GM18520 (cell line): ENCODE data around the gene POMP.
A peak's percentile ranks its signal among the peaks of the same experiment; 100 is the strongest.
"Not testable (repeated sequence)": the region's sequence is repeated elsewhere in the genome, so short reads cannot be mapped to it uniquely, and the experiment has no call there.

Experiments used
- ATAC-seq: cut with Tn5 transposase; IDR thresholded peaks from one replicate; pipeline ENCODE4 v1.9.1; 2021; ENCODE audit not compliant: unreplicated experiment

Gene POMP

DNA sequence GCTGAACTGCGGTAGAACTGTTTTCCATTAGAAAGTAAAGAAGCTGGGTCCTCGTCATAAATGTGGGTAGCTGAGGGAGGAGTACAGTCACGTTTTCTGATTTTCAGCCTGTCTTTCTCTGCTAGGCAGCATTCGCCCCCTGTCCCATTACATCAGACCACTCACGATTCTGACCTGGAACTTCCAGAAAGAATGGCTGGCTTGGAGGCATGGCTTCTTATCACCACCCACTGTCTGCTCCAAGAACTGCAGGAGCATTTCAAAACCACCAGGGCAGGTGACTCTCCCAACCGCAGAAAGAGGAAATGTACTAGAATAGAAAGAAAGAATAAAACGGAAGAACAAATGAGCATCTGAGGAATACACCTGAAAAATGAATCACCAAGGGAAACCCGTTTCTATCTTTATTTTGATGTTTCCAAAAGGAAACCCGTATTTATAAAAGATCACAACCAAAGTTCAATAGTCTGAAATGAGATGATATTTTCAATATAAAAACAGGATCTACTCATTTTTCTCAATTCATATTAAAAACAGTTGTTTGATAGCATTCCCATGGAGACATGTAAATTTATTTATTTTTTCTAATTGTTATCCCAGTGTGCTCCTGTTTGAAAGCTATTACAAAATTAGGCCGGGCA lies 22.1 kb upstream of the POMP start:
- ATAC-seq, result no peak

GRCh38 chr13:28637714-28638355 lies 21.1 kb upstream of the POMP start:
- ATAC-seq, result no peak

DNA sequence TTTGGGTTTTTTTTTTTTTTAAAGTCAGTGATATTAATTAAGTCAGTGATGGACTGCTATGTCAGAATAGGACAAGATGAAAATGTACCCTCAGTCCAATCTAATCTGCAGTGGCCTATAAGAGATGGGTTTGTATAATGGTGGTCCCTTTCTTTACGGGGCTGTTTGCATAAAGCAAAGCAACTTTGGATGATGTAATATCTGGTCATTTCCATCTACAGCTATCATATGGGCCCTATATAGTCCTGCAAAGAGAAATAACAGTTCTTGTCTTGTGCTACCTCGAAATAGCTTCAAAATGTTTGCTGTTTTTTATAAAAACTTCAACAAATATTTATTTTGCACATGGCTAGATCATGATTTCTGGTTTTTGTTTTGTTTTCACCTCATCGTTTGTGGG lies 20.2 kb upstream of the POMP start:
- no peak for ATAC-seq

GRCh38 chr13:28640861-28641599 lies 17.9 kb upstream of the POMP start:
- no peak for ATAC-seq

- peak; percentile 86 for ATAC-seq
These were observed 17.4 kb upstream of the POMP start for GRCh38 chr13:28641600-28641926.

GRCh38 chr13:28650284-28650683 lies 8.6 kb upstream of the POMP start:
- no peak for ATAC-seq

GRCh38 chr13:28651810-28652401 lies 7.0 kb upstream of the POMP start:
- ATAC-seq, result no peak

DNA sequence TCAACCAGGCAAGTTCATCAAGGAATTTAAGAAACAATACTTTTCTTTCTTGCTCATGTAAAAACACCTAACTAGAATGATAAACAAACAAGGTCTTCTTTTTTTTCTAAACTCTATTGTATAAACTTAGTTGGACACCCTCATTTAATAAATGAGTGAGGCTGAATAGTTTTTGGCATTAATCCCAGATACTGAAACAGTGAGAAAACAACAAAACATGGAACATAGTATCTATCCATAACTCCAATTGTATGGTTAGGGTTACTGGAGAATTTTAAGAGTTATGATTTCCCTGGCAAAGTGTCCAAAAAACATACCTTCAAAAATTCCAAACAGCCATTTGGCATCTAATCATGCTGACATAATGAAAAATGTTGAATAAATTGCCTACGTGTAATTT lies 5.8 kb upstream of the POMP start:
- ATAC-seq, result no peak

- ATAC-seq, result no peak
These were observed 4.7 kb upstream of the POMP start for GRCh38 chr13:28654276-28654675.

DNA sequence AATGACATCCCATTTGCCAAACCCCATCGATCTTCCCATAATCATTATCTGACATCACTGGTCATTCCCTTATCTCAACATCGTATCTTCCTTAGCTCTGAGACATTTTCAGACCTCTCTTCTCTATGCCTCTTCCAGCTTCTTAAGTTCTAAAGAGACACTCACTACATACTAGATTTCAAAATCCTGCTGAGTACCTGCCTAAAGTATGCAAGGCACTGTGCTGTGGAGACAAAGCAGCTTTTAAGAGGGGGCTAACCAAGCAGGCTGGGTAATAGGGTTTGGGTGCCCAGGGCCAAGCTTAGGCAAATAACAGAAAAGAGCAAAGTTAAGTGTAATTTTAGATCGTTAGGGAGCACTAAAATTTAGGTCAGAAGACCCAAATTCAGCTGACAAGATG lies 3.4 kb upstream of the POMP start:
- no peak for ATAC-seq

DNA sequence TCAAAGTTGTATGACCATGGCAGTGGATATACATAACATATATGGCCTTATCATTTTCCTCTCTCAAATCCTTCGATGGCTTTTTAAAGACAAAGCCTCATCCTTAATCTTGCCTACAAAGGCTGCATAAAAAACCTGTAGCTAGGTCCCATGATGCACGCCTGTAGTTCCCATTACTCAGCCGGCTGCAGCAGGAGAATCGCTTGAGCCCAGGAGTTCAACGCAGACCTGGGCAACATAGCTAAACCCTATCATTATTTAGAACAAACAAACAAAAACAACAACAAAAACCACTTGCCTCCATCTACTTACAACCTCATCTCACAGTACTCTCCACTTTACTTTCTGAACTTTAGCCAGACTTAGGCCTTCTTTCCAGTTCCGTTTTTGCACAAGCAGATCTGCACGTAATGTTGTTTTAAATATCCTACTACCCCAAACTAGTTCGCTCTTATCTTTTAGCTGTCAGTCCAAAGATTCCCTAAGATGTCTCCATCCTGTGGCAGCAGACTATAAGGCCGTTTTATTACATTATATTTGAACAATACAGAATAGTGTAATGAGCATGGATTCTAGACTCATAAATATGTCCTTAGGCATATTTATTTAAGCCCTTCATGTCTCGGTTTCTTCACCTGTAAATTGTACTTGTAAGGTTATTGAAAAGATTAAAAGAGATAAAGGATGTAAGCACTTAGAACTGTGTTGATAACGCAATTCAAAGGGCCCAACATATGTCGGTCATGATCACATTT lies 969 bp upstream of the POMP start:
- no peak for ATAC-seq

- no peak for ATAC-seq
These were observed 463 bp upstream of the POMP start for GRCh38 chr13:28658539-28658795.

DNA sequence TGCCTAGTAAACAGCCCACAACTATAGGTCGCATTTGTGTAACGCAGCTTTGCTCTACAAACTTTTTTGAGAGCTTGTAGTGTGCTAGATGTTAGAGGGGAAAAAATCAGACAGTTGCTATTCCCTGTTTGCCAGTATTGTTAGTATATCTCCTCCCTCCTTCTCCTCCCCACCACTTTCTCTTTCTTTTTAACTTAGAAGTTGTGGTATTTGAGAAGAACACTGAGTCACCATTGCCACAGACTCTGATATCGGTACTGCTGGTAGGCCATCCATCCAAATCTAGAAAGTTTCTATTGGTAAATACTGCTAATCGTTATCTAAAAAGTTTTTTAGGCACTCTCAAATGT lies 666 bp downstream of the POMP start:
- ATAC-seq, result no peak

DNA sequence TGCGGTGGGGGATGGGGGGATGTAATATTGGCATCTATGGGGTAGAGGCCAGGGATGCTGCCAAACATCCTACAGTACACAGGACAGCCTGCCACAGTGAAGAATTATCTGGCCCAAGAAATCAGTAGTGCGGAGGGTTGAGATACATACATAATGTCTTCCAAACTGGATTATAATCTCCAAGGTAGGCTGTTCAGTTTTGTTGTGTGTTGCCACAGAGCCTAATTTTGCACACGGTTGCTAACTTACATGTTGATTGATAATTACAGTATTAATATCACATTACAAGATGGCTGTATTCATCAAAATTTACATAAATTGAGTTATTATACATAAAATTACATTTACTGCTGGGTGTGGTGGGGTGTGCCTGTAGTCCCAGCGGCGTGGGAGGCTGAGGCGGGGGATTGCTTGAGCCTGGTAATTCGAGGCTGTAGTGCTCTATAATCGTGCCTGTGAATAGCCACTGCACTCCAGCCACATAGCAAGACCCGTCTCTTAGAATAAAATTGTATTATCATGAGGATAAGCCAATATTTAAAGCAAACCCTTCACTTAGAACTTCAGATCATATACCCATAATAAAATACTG lies 8.1 kb downstream of the POMP start:
- ATAC-seq, result no peak

- no peak for ATAC-seq
These were observed 12.3 kb downstream of the POMP start for GRCh38 chr13:28671126-28671792.

- ATAC-seq, result no peak
These were observed 19.9 kb downstream of the POMP start for GRCh38 chr13:28678809-28679208.

- ATAC-seq, result no peak
These were observed 20.7 kb downstream of the POMP start for GRCh38 chr13:28679628-28680027.

- ATAC-seq, result no peak
These were observed 21.6 kb downstream of the POMP start for GRCh38 chr13:28680541-28680940.

DNA sequence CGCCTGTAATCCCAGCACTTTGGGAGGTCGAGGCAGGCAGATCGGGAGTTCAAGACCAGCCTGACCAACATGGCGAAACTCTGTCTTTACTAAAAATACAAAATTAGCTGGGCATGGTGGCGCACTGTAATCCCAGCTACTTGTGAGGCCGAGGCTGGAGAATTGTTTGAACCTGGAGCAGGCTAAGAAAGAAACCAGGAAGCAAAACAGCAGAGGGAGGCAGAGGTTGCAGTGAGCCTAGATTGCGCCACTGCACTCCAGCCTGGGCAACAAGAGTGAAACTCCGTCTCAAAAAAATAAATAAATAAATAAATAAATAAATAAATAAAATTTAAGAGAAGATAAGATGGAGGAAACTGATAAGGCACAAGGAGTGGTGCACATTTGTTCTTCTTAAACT lies 24.2 kb downstream of the POMP start:
- ATAC-seq, result not testable (repeated sequence)

GRCh38 chr13:28684257-28684656 lies 25.3 kb downstream of the POMP start:
- ATAC-seq, result no peak

DNA sequence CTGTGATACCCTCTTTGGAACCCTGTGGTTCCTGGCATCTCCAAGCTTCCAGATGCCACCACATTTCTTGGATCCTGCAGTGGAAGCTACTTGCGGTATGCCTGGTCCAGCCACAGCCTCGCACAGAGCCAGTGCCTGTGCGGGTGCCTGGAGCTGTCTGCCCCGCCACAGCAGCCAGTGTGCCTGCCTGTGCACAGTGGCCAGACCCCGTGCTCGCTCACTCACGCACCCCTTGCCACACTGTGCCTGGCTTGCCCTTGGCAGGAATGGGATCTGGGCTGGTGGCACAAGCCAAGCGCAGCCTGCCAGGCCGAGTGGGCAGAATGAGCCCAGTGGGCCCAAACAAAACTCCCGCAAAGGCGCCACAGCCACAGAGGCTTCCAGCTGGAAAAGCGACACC lies 26.2 kb downstream of the POMP start:
- no peak for ATAC-seq
